Testis (tissue), 2 donors: ENCODE results near the gene TRIP6.

Source experiments
- CTCF ChIP-seq, 3 experiments: fragments of 450-650 bp in 2 of 3; fragments of 200-600 bp in 1 of 3; sonication (generic) in 1 of 3; IDR thresholded peaks; one replicate each; pipeline ENCODE4 v1.5.1; 2016 to 2019; ENCODE audit warnings: antibody characterized with exemption in 3 of 3, mild to moderate bottlenecking in 2 of 3, moderate library complexity in 1 of 3
- POLR2A ChIP-seq: fragments of 450-650 bp; IDR thresholded peaks from one replicate; pipeline ENCODE4 v1.6.1; 2017; ENCODE audit warnings: antibody characterized with exemption, mild to moderate bottlenecking, moderate library complexity

- TF ChIP-seq POLR2A: no peak
- peak; percentile 33 to 86 (median 73) for TF ChIP-seq CTCF (IDR thresholded peaks at IDR 0.05)
These were observed 27.9 kb downstream of the TRIP6 start for GRCh38 chr7:100894860-100895700.
